NCI-H345 treated with DMSO at 0.1 percent for 48 hours (cell line): ENCODE data around the gene DIP2C.
"Not testable (repeated sequence)": the region's sequence is repeated elsewhere in the genome, so short reads cannot be mapped to it uniquely, and the experiment has no call there.

Source experiments
- DNase-seq: peaks from one replicate; lab custom pipeline; 2025; ENCODE audit not compliant: unreplicated experiment; lab: John Stamatoyannopoulos, UW

DIP2C gene

GRCh38 chr10:472241-472910 lies 217.1 kb downstream of the DIP2C start:
- no peak for DNase-seq

GRCh38 chr10:470339-471003 lies 219.0 kb downstream of the DIP2C start:
- DNase-seq = no peak

GRCh38 chr10:469947-470338 lies 219.5 kb downstream of the DIP2C start:
- DNase-seq = no peak

GRCh38 chr10:459743-460142 lies 229.7 kb downstream of the DIP2C start:
- DNase-seq = no peak

- no peak for DNase-seq
Measured at GRCh38 chr10:458421-458851, 231.0 kb downstream of the DIP2C start.

- DNase-seq = no peak
Measured at GRCh38 chr10:456486-456885, 233.0 kb downstream of the DIP2C start.

- no peak for DNase-seq
Measured at GRCh38 chr10:454860-455259, 234.6 kb downstream of the DIP2C start.

GRCh38 chr10:453647-454046 lies 235.8 kb downstream of the DIP2C start:
- DNase-seq = no peak

- no peak for DNase-seq
Measured at GRCh38 chr10:452512-453426, 236.7 kb downstream of the DIP2C start.

- no peak for DNase-seq
Measured at GRCh38 chr10:451856-452255, 237.6 kb downstream of the DIP2C start.

GRCh38 chr10:451021-451471 lies 238.4 kb downstream of the DIP2C start:
- DNase-seq = no peak

- DNase-seq = no peak
Measured at GRCh38 chr10:450463-450862, 239.0 kb downstream of the DIP2C start.

- DNase-seq = not testable (repeated sequence)
Measured at GRCh38 chr10:449331-449730, 240.1 kb downstream of the DIP2C start.

- no peak for DNase-seq
Measured at GRCh38 chr10:443459-443858, 246.0 kb downstream of the DIP2C start.

- DNase-seq = no peak
Measured at GRCh38 chr10:442209-442608, 247.3 kb downstream of the DIP2C start.

GRCh38 chr10:441659-442058 lies 247.8 kb downstream of the DIP2C start:
- DNase-seq = no peak

- no peak for DNase-seq
Measured at GRCh38 chr10:440127-440526, 249.3 kb downstream of the DIP2C start.

GRCh38 chr10:437698-438490 lies 251.6 kb downstream of the DIP2C start:
- no peak for DNase-seq

GRCh38 chr10:436911-437665 lies 252.4 kb downstream of the DIP2C start:
- DNase-seq = no peak

GRCh38 chr10:436013-436697 lies 253.3 kb downstream of the DIP2C start:
- DNase-seq = no peak
